Aorta (tissue), 5 donors: Measurements from ENCODE around the gene KRTAP2-1. TPM values are rescaled to one million over a fixed set of nuclear protein-coding genes. Genes with fewer than 3 reads are reported as not detected.

Experiments
- ATAC-seq: fragments of 200-7000 bp; cut with Tn5 transposase; one replicate; pipeline ENCODE4 v1.9.1; 2022; ENCODE audit warnings: moderate library complexity; ENCODE audit not compliant: low FRiP score
- DNase-seq, 2 donors: peaks; one replicate each; pipeline ENCODE4 v3.0.0-alpha.2; 2020
- H3K27ac ChIP-seq, 2 donors: one replicate each; pipeline ENCODE4 v1.5.1; 2013; ENCODE audit warnings: low read length in 2 of 2, mild to moderate bottlenecking in 2 of 2, moderate library complexity in 2 of 2, control low read depth in 1 of 2, inconsistent platforms in 1 of 2, low read depth in 1 of 2
- H3K27me3 ChIP-seq, 2 donors: one replicate each; pipeline ENCODE4 v1.6.1; 2013; ENCODE audit warnings: control low read depth in 1 of 2, low read length in 1 of 2, mild to moderate bottlenecking in 1 of 2, moderate library complexity in 1 of 2; ENCODE audit not compliant: insufficient read depth in 2 of 2, control insufficient read depth in 1 of 2
- H3K36me3 ChIP-seq, 2 donors: one replicate each; pipeline ENCODE4 v1.6.1; 2013; ENCODE audit warnings: control low read depth in 1 of 2, low read length in 1 of 2, mild to moderate bottlenecking in 1 of 2; ENCODE audit not compliant: insufficient read depth in 2 of 2, control insufficient read depth in 1 of 2
- H3K4me1 ChIP-seq, 2 donors: one replicate each; pipeline ENCODE4 v1.6.1; 2013; ENCODE audit warnings: low read length in 2 of 2, control low read depth in 1 of 2, mild to moderate bottlenecking in 1 of 2, moderate library complexity in 1 of 2; ENCODE audit not compliant: insufficient read depth in 2 of 2, control insufficient read depth in 1 of 2
- H3K4me3 ChIP-seq, 2 donors: one replicate each; pipeline ENCODE4 v1.5.1; 2013; ENCODE audit warnings: low read length in 2 of 2, control low read depth in 1 of 2, mild to moderate bottlenecking in 1 of 2
- H3K9me3 ChIP-seq: one replicate; pipeline ENCODE4 v1.6.1; 2013; ENCODE audit warnings: mild to moderate bottlenecking, low read length; ENCODE audit not compliant: control insufficient read depth
- WGBS, 2 donors: extraction: QIAGEN DNeasy Blood & Tissue Kit; methylation state at CpG; one replicate each; pipeline ENCODE4 v1.1.7; 2013; 5-methylcytosine and 5-hydroxymethylcytosine counted together
- intact Hi-C, 2 donors: fragments of 100-400 bp; cut with DNase I; formaldehyde crosslinking; loops; one replicate each; pipeline versions ENCODE4 v1.14.2 to v1.15.0; 2022
- polyA plus RNA-seq, 2 donors: library from polyadenylated mRNA; stranded (reverse); fragments of 200-250 nt; gene quantifications; one replicate each; pipeline ENCODE4 v1.2.3, GENCODE V29; 2013
- total RNA-seq, 2 donors: library from RNA; stranded (reverse); fragmentation: NEBNext Ultra II Directional; extraction: Animal tissue kit (Norgen Biotek cat#: 25700); gene quantifications; one replicate each; pipeline ENCODE4 v1.2.1, GENCODE V29; 2021
- donor health status: healthy with polysubstance abuse.
- donor health status: Bipolar disorder and iron deficiency.
- donor health status: DM: no; HTN: no; CAD: no.
- donor health status: DM: no; HTN: no; CAD: no.
- donor health status: DM: yes; HTN: yes; CAD: no.

Gene KRTAP2-1
- total and polyA plus RNA-seq, 4 donors, result not detected

DNA sequence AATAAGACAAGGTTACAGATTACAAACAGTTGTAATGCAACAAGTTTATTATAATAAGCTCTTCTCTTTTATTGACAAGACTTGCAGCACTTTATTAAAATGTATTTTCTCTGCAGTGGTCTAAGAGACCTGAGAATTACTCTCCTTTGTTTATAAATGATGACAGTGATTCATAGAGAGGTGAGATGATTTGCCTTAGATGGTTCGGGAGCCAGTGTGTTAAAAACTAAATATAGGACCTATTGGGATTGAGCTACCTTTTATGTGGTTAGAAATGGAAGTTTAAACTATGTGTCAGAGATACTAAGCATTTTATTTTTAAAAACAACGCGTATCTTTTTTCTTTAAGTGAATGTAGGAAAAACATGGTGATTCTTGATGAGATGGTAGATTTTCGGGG lies 50.3 kb downstream of the KRTAP2-1 start:
- no peaks in the 10 kb centered on the region for H3K27me3 ChIP-seq
- 74 to 75% methylated on average over 4 of the region's 4 CpGs for WGBS, 2 donors
- ATAC-seq (no peak), DNase-seq (no peak)
- no peaks in the 10 kb centered on the region for H3K4me1 ChIP-seq
- peaks cover 2% of the 10 kb centered on the region for H3K9me3 ChIP-seq
- no peaks in the 10 kb centered on the region for H3K36me3 ChIP-seq
- intact Hi-C loops, result no loop called here
- no peak overlapping the region for H3K4me3 ChIP-seq
- no peak overlapping the region for H3K27ac ChIP-seq

Other genes starting within 250 kb of the KRTAP2-1 start
Only the 30 nearest of the 37 such genes appear.
- not detected for gene KRT12, start 180.1 kb downstream of the KRTAP2-1 start, total RNA-seq
- 1 to 10 TPM in 1 of 2 donors, not detected in 1; 1.0 TPM for gene KRT12, start 180.1 kb downstream of the KRTAP2-1 start, polyA plus RNA-seq
- gene KRT20, start 162.1 kb downstream of the KRTAP2-1 start, total RNA-seq, result not detected
- 100 to 1,000 TPM in 1 of 2 donors, 1 to 10 TPM in 1; 3.9 to 193 TPM for gene KRT20, start 162.1 kb downstream of the KRTAP2-1 start, polyA plus RNA-seq
- gene KRT23, start 109.7 kb downstream of the KRTAP2-1 start, total RNA-seq, result under 1 TPM; 0.30 to 0.39 TPM
- under 1 TPM in 1 of 2 donors, not detected in 1; 0.50 TPM for gene KRT23, start 109.7 kb downstream of the KRTAP2-1 start, polyA plus RNA-seq
- not detected for gene KRT39, start 80.4 kb downstream of the KRTAP2-1 start, total RNA-seq
- not detected for gene KRT39, start 80.4 kb downstream of the KRTAP2-1 start, polyA plus RNA-seq
- not detected for gene KRT40, start 63.0 kb downstream of the KRTAP2-1 start, total RNA-seq
- not detected for gene KRT40, start 63.0 kb downstream of the KRTAP2-1 start, polyA plus RNA-seq
- gene KRTAP3-3, start 53.2 kb downstream of the KRTAP2-1 start, total RNA-seq, result not detected
- not detected for gene KRTAP3-3, start 53.2 kb downstream of the KRTAP2-1 start, polyA plus RNA-seq
- gene KRTAP3-2, start 47.4 kb downstream of the KRTAP2-1 start, total RNA-seq, result not detected
- gene KRTAP3-2, start 47.4 kb downstream of the KRTAP2-1 start, polyA plus RNA-seq, result not detected
- not detected for gene KRTAP3-1, start 38.2 kb downstream of the KRTAP2-1 start, total RNA-seq
- gene KRTAP3-1, start 38.2 kb downstream of the KRTAP2-1 start, polyA plus RNA-seq, result not detected
- not detected for gene KRTAP1-5, start 20.1 kb downstream of the KRTAP2-1 start, total RNA-seq
- not detected for gene KRTAP1-5, start 20.1 kb downstream of the KRTAP2-1 start, polyA plus RNA-seq
- gene KRTAP1-4, start 17.1 kb downstream of the KRTAP2-1 start, total RNA-seq, result not detected
- not detected for gene KRTAP1-4, start 17.1 kb downstream of the KRTAP2-1 start, polyA plus RNA-seq
- not detected for gene KRTAP1-3, start 12.4 kb downstream of the KRTAP2-1 start, total RNA-seq
- not detected for gene KRTAP1-3, start 12.4 kb downstream of the KRTAP2-1 start, polyA plus RNA-seq
- gene KRTAP1-1, start 5.9 kb downstream of the KRTAP2-1 start, total RNA-seq, result not detected
- not detected for gene KRTAP1-1, start 5.9 kb downstream of the KRTAP2-1 start, polyA plus RNA-seq
- gene KRTAP2-2, start 7.9 kb upstream of the KRTAP2-1 start, total RNA-seq, result not detected
- not detected for gene KRTAP2-2, start 7.9 kb upstream of the KRTAP2-1 start, polyA plus RNA-seq
- gene KRTAP2-3, start 12.8 kb upstream of the KRTAP2-1 start, total RNA-seq, result not detected
- not detected for gene KRTAP2-3, start 12.8 kb upstream of the KRTAP2-1 start, polyA plus RNA-seq
- gene KRTAP2-4, start 18.6 kb upstream of the KRTAP2-1 start, total RNA-seq, result not detected
- not detected for gene KRTAP2-4, start 18.6 kb upstream of the KRTAP2-1 start, polyA plus RNA-seq
- not detected for gene KRTAP4-7, start 36.8 kb upstream of the KRTAP2-1 start, total RNA-seq
- not detected for gene KRTAP4-7, start 36.8 kb upstream of the KRTAP2-1 start, polyA plus RNA-seq
- not detected for gene KRTAP4-8, start 50.8 kb upstream of the KRTAP2-1 start, total RNA-seq
- not detected for gene KRTAP4-8, start 50.8 kb upstream of the KRTAP2-1 start, polyA plus RNA-seq
- gene KRTAP4-16, start 54.9 kb upstream of the KRTAP2-1 start, total RNA-seq, result not detected
- not detected for gene KRTAP4-16, start 54.9 kb upstream of the KRTAP2-1 start, polyA plus RNA-seq
- not detected for gene KRTAP4-9, start 58.1 kb upstream of the KRTAP2-1 start, total RNA-seq
- under 1 TPM in 1 of 2 donors, not detected in 1; 0.13 TPM for gene KRTAP4-9, start 58.1 kb upstream of the KRTAP2-1 start, polyA plus RNA-seq
- gene KRTAP4-11, start 71.1 kb upstream of the KRTAP2-1 start, total RNA-seq, result not detected
- gene KRTAP4-11, start 71.1 kb upstream of the KRTAP2-1 start, polyA plus RNA-seq, result not detected
- gene KRTAP4-12, start 76.9 kb upstream of the KRTAP2-1 start, total RNA-seq, result not detected
- not detected for gene KRTAP4-12, start 76.9 kb upstream of the KRTAP2-1 start, polyA plus RNA-seq
- not detected for gene KRTAP4-6, start 93.2 kb upstream of the KRTAP2-1 start, total RNA-seq
- gene KRTAP4-6, start 93.2 kb upstream of the KRTAP2-1 start, polyA plus RNA-seq, result not detected
- gene KRTAP4-5, start 102.5 kb upstream of the KRTAP2-1 start, total RNA-seq, result not detected
- gene KRTAP4-5, start 102.5 kb upstream of the KRTAP2-1 start, polyA plus RNA-seq, result not detected
- not detected for gene KRTAP4-4, start 113.4 kb upstream of the KRTAP2-1 start, total RNA-seq
- gene KRTAP4-4, start 113.4 kb upstream of the KRTAP2-1 start, polyA plus RNA-seq, result not detected
- not detected for gene KRTAP4-3, start 120.9 kb upstream of the KRTAP2-1 start, total RNA-seq
- gene KRTAP4-3, start 120.9 kb upstream of the KRTAP2-1 start, polyA plus RNA-seq, result not detected
- gene KRTAP4-2, start 130.9 kb upstream of the KRTAP2-1 start, total RNA-seq, result not detected
- gene KRTAP4-2, start 130.9 kb upstream of the KRTAP2-1 start, polyA plus RNA-seq, result not detected
- gene KRTAP4-1, start 137.6 kb upstream of the KRTAP2-1 start, total RNA-seq, result not detected
- gene KRTAP4-1, start 137.6 kb upstream of the KRTAP2-1 start, polyA plus RNA-seq, result not detected
- gene KRTAP9-1, start 142.6 kb upstream of the KRTAP2-1 start, total RNA-seq, result not detected
- not detected for gene KRTAP9-1, start 142.6 kb upstream of the KRTAP2-1 start, polyA plus RNA-seq
- gene KRTAP9-2, start 179.3 kb upstream of the KRTAP2-1 start, total RNA-seq, result not detected
- gene KRTAP9-2, start 179.3 kb upstream of the KRTAP2-1 start, polyA plus RNA-seq, result not detected
- not detected for gene KRTAP9-3, start 185.1 kb upstream of the KRTAP2-1 start, total RNA-seq
- not detected for gene KRTAP9-3, start 185.1 kb upstream of the KRTAP2-1 start, polyA plus RNA-seq